Renal cortex interstitium (tissue), 11 donors: ENCODE data around the gene BARHL2. TPM values are rescaled to one million over a fixed set of nuclear protein-coding genes. Genes with fewer than 3 reads are reported as not detected.

Source experiments
- DNase-seq, 11 donors: peaks; one replicate each; pipeline ENCODE4 v3.0.0-alpha.2; 2013; ENCODE audit warnings: low read depth in 9 of 11, low spot score in 4 of 11; ENCODE audit errors: extremely low read depth in 1 of 11
- polyA plus RNA-seq, 3 donors: library from polyadenylated mRNA; unstranded; fragments of 120-200 nt; gene quantifications; one replicate each; pipeline ENCODE4 v1.2.1, GENCODE V29; 2013; ENCODE audit not compliant: insufficient read length in 3 of 3

Gene BARHL2
- polyA plus RNA-seq, 3 donors: not detected

- DNase-seq: no peak
These were observed 9.4 kb upstream of the BARHL2 start for GRCh38 chr1:90726425-90726985.

GRCh38 chr1:90725657-90726424, 8.7 kb upstream of the BARHL2 start:
- DNase-seq: no peak

GRCh38 chr1:90724926-90725656, 8.0 kb upstream of the BARHL2 start:
- no peak for DNase-seq

GRCh38 chr1:90724361-90724760, 7.3 kb upstream of the BARHL2 start:
- DNase-seq: no peak

GRCh38 chr1:90723590-90724108, 6.5 kb upstream of the BARHL2 start:
- no peak for DNase-seq

- no peak for DNase-seq
These were observed 5.9 kb upstream of the BARHL2 start for GRCh38 chr1:90722874-90723589.

GRCh38 chr1:90721210-90722194, 4.4 kb upstream of the BARHL2 start:
- DNase-seq: peak in 1 of 11 donors; percentile 49

- no peak for DNase-seq
These were observed 3.1 kb upstream of the BARHL2 start for GRCh38 chr1:90720145-90720636.

- no peak for DNase-seq
These were observed 2.4 kb upstream of the BARHL2 start for GRCh38 chr1:90719330-90720144.

- DNase-seq: no peak
These were observed 1.6 kb upstream of the BARHL2 start for GRCh38 chr1:90718411-90719329.

- DNase-seq: no peak
These were observed 736 bp upstream of the BARHL2 start for GRCh38 chr1:90717665-90718410.

GRCh38 chr1:90717356-90717664, 208 bp upstream of the BARHL2 start:
- DNase-seq: no peak

- DNase-seq: no peak
These were observed 905 bp downstream of the BARHL2 start for GRCh38 chr1:90716243-90716551.

- no peak for DNase-seq
These were observed 1.8 kb downstream of the BARHL2 start for GRCh38 chr1:90715309-90715708.

GRCh38 chr1:90714521-90714951, 2.6 kb downstream of the BARHL2 start:
- no peak for DNase-seq
